Fibroblast of skin of right quadriceps (primary cell): ENCODE results near the gene RPTOR.
A peak's percentile ranks its signal among the peaks of the same experiment; 100 is the strongest.

Experiments
- DNase-seq: peaks from one replicate; pipeline ENCODE4 v3.0.0-alpha.2; 2013

The RPTOR gene

DNA sequence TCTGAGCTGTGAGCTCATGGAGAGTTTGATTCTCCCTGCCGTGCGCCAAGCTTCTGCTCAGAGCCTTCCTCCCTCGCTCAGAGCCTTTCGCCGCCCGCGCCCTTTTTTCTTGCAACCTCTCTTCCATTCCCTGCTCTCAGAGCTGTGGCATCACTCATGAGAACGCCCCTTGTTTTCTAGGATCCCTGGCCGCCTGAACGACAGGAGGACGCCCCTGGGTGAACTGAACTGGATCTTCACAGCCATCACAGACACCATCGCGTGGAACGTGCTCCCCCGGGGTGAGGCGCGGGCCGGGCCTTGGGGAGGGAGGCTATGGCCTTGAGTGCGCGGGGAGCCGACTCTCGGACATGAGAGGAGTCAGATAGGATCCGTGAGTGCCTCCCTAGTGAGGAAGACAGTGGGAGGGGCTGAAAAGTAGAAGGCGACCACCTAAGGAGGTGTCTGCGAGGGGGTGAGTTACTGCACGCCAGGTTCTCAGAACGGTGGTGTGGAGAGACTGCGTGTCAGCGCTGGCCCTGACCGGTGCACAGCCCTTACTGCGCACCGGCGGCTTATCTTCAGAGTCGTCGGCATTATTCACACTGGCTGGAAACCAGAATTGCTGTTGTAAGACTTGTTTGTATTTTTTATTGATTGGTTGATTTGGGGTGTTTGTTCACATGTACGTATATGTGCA is 277.5 kb downstream of the RPTOR start:
- DNase-seq, result no peak

DNA sequence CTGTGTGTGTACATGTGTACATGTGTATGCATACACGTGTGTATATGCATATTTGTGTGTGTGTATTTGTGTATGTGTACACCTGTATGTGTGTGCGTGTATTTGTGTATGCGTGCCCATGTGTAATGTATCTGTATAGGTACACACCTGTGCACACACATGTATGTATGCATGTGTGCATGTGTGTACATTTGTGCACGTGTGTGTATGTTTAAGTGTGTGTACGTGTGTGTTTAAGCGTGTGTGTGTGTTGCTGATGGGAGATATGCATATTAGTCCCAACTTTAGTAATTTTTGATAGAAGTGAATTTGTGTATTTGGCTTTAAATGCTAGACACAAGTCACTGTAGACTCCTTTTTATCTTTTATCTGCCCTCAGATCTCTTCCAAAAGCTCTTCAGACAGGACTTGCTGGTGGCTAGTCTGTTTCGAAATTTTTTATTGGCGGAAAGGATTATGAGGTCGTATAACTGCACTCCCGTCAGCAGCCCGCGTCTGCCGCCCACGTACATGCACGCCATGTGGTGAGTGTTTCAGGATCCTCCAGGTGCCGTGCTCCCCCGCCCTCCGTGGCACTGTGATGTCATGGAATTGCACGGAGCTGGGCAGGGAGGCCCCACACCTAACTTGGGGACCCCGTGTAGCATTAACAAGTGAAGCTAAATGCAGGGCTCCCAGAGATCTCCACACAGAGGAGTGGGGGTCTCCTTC is 278.2 kb downstream of the RPTOR start:
- DNase-seq, result peak; percentile 31

DNA sequence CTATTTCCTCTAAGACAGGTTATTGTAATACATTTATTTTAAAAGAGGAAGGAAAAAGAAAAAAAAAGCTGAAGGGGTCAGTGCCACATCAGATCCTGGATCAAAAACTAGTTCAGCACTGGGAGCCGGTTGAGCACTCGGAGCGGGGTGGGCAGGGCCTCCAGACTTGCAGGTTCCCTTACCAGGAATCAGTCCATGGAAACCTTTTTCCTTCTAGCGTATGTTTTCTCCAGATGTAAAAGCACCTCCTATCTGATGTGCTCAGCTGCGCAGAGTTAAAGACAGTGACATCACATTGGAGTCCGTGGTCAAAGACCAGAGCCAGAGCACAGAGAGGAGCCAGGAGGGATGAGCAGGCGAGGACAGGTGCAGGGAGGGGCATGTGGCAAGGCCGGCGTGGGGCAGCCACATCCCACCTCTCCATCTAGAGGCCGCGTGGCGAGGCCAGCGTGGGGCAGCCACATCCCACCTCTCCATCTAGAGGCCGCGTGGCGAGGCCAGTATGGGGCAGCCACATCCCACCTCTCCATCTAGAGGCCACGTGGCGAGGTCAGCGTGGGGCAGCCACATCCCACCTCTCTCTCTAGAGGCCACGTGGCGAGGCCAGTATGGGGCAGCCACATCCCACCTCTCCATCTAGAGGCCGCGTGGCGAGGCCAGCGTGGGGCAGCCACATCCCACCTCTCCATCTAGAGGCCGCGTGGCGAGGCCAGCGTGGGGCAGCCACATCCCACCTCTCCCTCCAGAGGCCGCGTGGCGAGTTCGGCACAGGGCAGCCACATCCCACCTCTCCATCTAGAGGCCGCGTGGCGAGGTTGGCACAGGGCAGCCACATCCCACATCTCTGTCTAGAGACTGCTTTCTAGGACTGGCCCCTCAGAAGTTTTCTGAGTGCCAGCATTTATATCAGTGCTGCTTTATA is 280.2 kb downstream of the RPTOR start:
- DNase-seq, result no peak

DNA sequence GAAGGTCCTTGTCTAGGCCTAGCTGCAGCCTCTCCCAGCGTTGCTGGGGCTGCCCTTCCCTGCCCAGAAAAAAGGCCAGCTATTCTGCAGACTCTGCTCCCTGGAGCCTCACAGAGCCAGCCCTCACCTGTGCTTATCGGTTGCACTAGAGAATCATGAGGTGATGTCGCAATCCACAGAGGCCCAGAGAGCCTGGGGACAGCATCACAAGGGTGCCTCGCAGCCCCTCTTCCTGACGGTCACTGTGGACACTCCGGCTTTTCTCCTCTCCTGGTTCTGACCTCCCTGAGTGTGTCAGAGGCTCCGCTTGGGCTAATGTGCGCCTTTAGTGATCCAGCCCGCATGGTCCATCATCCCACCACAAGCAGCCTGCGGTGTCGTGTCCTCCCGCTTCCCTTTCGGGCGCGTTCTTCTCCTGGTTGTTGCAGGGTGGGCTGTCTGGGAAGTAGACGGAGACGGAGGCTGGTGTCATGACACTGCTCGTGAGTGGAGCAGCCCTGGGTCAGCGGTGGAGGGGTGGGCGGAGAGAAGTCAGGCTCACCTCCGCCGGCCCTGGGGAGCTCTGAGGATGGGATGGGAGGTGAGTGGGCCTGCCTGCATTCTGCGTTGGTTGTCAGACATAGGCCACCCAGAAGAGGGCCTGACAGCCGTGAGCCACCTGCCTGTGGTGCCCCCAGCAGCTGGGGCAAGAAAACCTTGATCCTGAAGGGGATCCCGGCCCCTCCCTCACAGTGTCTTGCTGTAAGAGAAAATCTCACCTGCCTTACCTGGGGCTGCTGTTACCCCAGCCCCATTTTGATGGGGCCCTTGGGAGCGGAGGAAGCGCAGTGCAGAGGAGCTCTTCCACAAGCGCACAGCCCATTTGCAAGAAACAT is 281.1 kb downstream of the RPTOR start:
- no peak for DNase-seq

DNA sequence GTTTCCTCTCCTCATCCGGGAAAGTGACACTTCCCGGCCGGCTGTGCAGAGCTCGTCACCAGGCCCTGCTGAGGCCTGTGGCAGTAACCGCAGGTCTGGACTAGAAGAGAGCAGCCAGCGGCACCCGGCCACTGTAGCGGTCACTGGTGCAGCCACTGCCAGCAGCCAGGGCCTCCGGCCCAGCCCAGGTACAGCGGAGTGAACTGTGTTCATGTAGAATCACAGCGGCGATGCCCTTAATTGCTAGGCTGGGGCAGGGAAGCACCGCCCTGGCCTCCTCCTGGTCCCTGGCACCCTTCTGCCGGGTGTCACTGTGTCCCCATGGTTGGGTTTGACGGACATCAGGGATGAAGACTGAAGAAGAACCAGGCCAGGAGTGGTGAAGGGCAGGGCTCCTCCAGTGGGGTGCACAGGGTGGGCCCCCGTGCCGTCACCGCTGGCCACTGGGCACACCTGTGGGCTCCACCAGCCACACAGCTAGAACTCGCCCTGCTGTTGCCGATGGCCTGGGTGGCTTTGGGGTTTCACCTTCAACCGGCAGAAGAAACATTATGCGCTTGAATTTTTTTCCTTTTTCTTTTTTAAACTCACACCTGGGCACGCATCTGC is 281.8 kb downstream of the RPTOR start:
- DNase-seq, result no peak

DNA sequence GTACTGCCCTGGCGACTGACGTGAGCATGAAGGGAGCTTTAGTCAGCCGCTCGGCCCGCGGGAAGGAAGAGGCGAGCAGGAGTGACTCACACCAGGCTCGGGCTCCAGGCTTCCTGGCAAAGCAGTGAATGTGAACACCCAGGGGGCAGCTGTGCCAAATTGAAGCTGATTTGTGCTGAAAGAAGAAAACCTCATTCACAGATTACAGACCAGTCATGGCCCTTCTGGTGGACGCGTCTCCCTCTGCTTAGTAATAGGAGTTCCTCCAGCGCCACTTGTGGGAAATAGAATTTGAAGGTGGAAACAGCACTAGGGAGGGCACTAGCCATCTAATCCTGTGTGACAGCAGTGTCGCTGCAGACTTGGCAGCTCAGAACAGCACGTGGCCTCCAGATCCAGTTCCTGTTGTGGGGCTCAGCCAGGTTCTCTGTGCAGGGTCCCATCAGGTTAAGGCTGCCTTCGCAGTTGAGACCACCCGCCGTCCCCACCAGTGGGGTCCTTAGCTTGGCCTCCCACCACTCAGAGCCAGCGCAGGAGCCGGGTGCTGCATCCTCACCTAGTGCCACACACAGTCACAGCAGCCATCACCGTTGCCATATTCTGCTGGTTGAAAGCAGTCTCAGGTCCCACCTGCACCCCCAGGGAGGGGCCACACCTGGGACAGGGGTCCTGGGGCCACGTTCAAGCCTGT is 282.5 kb downstream of the RPTOR start:
- DNase-seq, result peak; percentile 94

DNA sequence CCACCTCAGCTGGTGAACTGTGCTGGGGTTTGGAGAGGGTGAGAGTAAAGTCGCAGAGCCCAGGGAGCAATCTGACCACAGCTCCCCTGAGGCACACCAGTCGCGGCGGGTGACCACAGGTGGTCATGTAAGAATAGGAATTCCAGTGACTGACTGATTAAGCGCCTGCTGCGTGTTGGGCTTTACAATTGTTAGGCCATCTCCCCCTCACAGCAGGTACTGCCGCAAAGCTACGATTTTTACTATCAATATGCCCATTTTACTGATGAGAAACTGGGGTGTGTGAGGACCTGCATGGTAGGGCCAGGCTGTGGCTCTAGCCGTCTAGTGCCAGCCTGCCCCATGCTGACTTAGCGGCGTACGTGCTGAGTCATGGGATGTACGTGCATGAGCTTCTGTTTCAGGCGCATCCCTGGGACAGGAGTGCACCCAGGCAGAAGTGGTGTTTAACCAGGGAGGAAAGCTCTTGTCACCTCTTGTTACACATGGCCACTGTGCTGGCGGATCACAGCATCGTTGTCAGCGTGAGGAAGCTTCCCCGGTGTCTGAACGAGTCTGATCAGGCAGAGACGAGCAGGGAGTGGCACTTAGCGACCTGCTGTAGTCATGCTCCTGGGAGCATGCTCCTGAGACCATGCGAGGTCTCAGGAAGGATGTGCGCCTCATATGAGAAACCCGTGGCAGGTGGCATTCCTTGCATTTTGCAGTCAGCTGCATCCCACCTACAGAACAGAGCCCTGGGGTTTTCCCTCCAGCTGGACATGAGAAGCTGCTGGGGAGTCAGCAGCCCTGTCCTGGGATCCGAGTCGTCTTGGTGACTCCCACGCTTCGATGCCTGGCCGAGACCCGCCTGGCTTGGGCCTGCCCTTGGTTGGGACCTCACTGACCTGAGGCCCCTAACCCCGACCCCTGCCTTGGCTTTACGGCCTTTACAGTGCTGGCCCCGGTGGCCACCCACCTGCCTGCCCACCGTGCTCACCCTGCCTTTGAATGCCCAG is 283.3 kb downstream of the RPTOR start:
- no peak for DNase-seq

DNA sequence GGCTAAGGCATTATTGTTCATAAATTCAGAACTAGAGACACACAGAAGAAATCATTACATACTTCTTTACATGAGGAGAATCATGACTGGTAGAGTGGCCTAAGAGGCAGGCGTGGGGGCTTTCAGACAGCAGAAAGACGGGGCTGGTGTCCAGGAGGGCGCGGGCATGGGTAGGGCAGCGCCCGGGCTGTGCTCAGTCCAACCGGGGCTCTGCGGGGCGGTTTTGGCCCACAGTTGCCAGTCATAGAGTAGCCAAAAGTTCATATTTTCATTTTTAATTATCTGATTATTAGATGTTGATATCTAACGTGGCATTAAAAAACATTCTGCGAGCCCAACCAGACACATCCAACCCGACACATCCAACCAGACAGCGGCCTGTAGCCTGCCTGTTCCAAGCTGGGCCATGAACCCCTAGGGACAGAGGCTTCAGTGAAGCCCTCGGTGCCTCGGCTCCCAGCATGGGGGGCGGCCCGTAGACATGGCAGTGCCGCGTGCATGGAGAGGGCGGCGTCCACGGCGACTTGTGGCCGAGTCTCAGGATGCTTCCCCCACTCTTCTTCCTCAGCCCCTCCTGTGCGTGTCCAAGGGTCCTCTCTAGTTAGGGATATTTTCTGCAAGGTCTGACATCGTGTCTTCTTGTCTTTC is 284.7 kb downstream of the RPTOR start:
- no peak for DNase-seq

DNA sequence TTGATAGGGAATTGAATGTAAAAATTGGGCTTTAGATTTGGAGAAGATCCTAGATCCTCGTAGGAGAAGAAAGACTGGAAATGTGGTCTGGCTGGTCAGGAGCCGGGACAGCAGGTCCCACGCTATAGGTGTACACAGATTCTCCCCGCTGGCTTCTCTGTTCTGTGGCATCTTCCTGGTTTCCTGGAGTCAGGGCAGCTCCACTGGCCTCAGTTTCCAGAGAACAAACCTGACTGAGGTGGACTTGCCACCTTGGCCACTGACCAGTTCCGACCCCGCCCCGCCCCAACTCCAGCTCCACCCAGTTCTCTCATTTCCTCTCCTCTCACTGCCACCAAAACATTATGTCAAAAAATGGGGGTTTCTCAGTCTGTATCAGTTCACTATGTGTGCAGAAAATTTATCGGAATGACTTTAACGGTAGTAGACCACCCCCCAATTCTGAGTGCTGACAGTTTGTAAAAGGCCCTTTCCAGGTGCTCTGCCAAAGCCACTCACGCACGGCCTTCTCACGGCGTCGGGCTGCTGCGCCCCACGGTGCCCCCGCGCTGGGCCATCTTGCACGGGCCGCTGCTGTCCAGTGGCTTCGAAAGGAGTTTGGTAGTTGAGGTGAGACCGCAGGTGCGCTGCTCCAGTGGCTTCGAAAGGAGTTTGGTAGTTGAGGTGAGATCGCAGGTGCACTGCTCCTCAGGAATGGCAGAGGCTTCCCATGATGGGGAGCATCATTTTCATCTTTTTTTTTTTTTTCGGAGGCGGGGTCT is 285.6 kb downstream of the RPTOR start:
- DNase-seq, result no peak

DNA sequence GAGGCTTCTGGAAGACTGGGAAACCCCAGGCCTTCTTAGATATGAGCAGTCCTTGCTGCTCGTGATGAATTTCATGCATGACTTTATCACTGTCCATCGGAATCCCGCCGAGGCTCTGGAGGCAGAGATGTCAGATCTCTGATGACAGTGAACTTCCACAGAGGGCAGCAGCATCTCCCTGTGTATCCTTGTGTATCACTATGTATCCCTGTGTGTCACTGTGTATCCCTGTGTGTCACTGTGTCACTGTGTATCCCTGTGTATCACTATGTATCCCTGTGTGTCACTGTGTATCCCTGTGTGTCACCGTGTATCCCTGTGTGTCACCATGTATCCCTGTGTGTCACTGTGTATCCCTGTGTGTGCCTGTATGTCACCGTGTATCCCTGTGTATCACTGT is 286.9 kb downstream of the RPTOR start:
- no peak for DNase-seq

DNA sequence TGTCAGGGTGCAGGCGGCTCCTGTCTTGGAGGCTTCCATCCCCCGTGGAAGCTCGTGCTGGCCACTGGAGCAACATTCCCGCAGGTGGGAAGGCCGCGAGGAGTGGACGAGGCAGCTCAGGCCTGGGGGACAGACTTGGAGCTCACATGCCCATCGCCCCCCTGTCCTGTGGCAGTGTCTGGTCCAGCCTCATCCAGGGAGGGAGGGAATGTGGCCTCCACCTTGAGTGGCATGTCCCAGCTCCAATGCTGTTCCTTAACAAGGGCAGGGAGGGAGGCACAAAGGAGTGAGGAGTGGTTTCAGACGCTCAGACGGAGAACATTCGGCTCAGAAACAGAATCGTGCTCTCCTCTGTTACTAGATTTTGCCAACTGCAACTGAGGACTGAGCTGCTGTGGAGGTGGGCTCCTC is 287.6 kb downstream of the RPTOR start:
- DNase-seq, result peak; percentile 78

DNA sequence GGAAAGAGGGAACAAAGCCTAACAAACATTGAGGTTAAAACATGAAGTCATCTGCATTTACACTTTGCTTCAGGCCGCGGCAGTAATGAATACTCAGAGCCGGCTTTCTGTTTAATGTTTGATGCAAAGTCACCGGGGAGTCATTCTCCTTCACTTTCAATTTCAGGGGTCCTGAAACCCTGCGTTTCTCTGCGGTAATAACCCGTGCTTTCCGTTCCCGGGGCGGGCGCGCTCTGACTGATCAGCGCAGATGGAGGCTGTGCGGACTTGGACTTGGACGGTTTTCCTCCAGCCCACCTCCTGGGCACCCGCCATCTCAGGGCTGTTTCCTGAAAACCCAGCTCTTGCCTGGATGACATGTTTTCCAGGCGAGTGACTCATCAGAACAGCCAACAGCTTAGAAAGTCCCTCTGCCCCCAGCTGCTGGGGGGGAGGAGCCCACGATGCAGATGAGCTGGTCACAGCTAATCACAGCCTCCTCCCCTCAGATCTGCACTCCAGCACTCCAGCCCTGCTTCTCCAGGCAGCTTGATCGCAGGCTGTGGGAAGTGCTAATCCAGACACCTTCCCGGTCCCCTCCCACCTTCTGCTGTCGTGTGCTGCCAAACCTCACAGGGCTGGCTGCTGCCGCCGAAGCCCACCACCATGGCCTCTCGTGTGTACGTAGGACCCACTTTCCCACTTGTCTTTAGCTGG is 288.4 kb downstream of the RPTOR start:
- DNase-seq, result peak; percentile 99

DNA sequence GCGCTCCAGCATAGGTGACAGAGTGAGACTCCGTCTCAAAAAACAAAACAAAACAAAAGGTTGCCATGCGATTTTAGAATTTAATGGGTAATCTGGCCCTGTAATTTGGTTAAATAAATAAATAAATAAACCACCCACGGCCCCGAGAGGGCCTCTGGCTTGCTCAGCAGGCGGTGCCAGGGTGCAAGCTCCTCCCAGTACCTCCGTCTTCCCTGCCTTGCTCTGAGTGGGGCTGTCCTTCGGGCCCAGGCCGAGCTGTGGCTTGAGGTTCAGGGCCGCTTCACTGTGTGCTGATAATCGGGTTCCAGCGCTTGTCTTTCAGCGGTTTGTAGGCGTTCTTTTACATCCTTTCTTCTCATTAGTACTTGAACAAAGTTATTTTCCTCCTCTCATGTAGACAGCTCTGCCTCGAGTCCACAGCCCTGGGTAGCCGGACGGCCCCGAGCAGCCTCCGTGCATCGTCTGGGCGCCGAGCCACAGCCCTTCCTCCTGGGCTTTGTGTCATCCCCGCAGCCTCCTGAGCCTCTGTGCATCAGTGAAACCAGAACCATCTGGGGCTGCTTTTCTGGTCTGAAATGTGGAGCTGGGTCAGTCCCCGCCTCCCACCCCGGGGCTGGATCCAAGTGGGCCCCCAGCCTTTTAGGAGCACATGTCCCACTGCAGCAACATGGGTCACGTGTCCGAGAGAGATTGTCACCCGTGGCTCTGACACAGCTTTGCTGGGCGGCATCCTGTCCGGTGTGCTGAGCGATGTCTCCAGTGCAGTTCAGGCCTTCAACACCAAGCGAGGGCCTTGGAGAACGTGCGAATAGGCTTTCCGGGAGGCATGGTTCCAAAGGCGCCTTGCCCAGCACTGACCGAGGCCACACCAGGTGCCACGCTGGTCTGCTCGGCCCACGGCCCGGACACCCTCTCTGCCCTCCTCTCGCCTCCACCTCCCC is 289.6 kb downstream of the RPTOR start:
- DNase-seq, result peak; percentile 79

DNA sequence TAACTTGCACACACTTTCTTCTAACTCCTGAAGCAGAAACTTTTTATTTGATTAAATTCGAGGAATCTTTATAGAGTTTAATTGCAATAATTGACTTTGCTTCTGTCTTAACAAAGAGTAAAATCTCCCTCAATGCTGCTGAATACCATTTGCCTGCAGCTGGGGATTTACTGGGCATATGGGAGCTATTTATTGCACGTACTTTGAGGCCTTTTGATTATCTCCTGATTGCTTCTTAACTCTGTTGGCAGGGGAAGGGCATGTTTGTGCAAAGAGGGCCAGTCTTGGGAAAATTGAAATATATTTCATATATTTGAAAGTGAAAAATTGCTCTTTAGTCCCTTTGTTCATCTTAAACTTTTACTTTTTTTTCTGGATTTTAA is 290.2 kb downstream of the RPTOR start:
- no peak for DNase-seq

DNA sequence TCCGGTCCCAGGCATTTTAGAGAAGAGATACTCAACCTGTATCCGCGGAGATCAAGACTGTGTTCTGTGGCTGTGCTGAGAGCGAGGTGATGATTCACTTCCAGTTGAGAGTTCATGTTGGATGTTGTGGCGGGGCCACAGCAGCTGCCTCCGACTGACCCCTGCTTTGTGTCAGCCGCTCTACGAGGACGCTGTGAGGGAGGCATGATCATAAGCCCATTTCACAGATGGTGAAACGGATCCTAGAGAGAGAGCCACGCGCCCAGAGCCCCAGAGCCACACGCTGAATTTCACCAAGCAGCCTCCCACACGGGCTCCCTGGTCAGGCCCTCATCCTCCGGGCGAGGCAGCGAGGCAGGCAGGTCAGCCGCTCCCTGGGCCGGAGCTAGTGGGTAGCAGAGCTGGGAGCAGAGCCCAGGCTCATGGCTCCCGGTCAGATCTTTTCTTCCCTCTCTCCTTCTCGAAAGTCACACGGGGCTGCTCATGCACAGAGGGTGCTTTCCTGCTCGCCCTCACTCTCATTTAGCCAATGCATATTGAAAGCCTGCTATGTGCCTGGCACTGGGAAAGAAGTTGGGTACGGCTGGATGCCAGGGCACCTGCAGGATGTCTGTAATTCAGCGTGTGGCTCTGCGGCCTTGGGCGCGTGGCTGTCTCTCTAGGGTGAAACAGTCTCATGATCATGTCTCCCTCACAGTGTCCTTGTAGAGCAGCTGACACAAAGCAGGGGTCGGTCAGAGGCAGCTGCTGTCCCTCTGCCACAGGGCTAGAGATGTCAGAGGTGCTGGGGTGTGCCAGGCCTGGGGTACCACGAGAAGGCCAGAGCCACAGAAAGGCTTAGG is 291.4 kb downstream of the RPTOR start:
- no peak for DNase-seq

DNA sequence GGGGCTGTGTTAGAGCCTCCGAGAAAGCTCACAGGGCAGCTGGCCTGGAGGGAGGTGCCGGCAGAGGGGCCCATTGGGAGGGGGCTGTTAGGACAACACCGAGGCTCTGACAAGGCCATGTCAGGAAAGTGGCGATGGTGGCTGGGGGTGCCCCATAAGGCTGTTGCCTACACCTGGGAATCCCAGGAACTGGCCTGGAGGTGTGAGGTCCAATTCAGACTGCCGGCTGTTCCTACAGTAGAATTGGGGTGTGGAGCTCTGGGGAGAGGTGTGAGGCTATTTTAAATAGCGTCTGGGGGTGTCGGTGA is 292.0 kb downstream of the RPTOR start:
- DNase-seq, result no peak
